SIG-M5 (cell line): ENCODE measurements around the gene R3HDM2.
"Not testable (repeated sequence)": the region's sequence is repeated elsewhere in the genome, so short reads cannot be mapped to it uniquely, and the experiment has no call there.

Experiments used
- DNase-seq: peaks from one replicate; lab custom pipeline; 2025; lab: John Stamatoyannopoulos, UW

Gene R3HDM2

DNA sequence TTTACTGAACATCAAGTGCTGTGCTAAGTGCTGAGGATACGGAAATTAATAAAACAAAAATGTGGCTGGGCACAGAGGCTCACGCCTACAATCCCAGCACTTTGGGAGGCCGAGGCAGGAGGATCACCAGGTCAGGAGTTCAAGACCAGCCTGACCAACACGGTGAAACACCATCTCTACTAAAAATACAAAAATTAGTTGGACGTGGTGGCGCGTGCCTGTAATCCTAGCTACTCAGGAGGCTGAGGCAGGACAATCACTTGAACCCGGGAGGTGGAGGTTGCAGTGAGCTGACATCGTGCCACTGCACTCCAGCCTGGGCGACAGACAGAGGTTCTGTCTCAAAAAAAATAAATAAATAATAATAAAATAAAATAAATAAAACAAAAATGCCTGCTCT lies 3.9 kb downstream of the R3HDM2 start:
- DNase-seq, result not testable (repeated sequence)

DNA sequence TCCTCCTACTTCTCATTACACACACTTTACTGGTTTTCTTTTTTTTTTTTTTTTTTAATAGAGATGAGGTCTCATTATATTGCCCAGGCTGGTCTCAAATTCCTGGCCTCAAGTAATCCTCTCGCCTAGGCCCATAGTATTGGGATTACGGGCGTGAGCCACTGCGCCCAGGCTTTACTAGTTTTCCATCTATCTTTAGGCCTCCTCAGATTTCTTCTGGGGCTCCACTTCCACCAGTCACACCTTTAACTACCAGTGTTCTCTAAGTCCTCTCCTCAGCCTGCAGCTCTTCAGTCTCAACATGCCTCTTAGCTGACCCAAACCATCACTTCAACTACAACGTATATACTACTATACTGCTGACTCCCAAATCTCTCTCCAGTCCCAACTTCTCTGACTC lies 10.4 kb downstream of the R3HDM2 start:
- no peak for DNase-seq

DNA sequence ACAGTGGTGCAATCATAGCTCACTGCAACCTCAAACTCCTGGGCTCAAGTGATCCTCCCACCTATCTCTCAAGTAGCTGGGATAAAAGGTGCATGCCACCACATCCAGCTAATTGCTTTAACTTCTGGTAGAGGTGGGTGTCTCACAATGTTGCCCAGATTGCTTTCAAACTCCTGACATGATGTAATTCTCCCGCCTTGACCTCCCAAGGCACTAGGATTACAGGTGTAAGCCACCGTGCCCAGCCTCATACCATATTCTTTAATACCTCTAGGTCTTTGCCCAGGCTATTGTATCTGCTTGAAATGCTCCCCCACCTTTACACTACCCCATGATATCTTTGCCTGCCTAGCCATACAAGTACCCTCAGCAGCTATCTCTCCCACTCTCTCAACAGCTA lies 11.3 kb downstream of the R3HDM2 start:
- no peak for DNase-seq

DNA sequence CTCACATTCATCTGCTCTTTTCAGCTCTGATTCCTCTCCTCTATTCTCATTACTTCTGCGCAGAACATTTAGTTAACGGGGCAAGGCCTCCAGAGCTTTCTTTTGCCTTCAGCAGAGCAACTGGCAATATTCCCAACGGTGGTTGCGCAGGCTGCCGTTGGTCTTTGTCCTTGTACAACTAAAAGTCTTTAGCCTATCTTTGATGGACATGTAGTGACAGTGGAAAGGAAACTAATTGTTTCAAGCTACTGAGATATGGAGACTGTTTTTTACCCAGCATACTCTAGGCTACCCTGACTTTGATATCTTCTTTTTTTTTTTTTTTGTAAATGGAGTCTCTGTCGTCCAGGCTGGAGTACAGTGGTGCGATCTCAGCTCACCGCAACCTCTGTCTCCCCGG lies 12.6 kb downstream of the R3HDM2 start:
- DNase-seq, result no peak

DNA sequence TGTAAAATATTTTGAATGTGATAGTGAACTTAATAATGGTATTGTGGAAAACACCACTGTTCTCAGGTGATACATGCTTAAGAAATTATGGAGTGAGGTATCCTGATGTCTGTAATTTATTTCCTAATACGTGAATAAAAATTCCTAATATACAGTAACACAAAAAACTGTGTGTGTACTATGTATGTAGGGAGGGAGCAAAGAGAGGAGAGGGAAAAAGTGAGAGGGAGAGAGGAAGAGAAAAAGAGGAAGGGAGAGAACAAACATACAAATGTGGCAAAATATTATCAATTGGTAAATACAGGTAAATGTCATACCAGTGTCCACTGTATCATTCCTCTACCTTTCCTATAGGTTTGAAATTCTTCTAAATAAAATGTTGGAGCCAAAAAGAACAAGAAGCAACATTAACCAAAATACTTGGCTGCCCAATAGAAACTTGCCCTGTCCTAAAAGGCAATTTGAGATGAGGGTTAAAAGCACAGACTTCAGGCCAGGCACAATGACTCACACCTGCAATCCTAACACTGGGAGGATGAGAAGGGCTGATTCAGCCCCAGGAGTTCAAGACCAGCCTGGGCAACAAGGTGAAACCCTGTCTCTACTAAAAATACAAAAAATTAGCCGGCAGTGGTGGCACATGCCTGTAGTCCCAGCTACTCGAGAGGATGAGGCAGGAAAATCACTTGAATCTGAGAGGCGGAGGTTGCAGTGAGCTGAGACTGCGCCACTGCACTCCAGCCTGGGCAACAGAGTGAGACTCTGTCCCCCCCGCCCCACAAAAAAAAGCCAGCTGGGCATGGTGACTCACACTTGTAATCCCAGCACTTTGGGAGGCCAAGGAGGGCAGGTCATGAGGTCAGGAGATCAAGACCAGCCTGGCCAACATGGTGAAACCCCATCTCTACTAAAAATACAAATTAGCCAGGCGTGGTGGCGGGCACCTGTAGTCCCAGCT lies 14.5 kb downstream of the R3HDM2 start:
- no peak for DNase-seq

DNA sequence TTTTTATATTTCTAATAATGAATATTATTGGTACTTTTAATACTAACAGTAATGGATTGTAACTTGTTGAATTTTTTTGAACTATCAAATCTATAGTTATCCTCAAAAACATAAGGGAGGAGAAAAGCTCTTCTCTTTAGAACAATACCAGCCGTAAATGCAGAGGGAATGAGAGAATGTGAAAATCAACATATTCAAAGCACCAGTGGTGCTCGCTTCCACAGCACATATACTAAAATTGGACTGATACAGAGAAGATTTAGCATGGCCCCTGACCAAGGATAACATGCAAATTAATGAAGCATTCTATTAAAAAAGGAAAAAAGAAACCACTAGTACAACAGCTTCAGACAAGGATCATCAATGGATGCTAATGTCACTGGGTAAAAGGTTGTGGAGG lies 15.8 kb downstream of the R3HDM2 start:
- no peak for DNase-seq

DNA sequence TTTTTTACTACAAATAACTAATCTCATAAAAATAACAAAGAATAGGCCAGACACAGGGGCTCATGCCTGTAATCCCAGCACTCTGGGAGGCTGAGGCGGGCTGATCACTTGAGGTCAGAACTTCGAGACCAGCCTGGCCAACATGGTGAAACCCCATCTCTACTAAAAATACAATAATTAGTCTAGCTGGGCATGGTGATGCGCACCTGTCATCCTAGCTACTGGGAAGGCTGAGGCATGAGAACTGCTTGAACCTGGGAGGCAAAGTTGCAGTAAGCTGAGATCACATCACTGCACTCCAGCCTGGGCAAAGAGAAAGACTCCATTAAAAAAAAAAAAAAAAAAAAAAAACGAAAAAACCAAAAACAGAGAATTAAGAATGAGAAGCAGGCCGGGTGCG lies 16.7 kb downstream of the R3HDM2 start:
- not testable (repeated sequence) for DNase-seq

DNA sequence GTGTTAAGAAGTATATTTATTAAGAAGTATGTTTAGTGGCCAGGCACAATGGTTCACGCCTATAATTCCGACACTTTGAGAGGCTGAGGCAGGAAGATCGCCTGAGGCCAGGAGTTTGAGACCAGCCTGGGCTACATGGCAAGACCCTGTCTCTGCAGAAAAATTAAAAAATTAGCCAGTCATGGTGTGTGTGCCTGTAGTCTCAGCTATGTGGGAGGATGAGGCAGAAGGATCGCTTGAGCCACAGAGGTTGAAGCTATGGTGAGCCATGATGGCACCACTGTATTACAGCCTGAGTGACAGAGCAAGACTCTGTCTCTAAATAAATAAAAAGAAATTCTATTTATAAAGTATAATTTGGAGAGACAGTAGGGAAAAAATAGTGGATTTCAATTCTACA lies 20.3 kb downstream of the R3HDM2 start:
- no peak for DNase-seq

DNA sequence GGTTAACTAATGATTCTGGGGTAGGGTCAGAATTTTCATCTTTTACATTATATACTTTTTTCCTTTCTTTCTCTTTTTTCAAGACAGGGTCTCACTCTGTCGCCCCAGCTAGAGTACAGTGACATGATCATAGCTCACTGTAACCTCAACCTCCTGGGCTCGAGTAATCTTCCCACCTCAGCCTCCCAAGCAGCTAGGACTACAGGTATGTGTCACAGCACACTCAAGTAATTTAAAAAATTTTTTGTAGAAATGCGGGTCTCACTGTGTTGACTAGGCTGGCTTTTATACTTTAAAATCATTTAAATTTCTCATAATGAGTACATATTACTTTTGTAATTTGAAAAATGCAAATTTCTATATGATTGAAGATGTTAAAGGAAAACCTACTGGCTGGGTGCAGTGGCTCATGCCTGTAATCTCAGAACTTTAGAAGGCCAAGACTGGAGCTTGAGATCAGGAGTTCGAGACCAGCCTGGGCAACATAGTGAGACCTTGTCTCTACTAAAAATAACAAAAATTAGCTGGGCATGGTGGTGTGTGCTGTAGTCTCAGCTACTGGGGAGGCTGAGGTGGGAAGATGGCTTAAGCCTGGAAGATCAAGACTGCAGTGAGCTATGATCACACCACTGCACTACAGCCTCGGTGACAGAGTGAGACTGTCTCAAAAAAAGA lies 25.7 kb downstream of the R3HDM2 start:
- no peak for DNase-seq

DNA sequence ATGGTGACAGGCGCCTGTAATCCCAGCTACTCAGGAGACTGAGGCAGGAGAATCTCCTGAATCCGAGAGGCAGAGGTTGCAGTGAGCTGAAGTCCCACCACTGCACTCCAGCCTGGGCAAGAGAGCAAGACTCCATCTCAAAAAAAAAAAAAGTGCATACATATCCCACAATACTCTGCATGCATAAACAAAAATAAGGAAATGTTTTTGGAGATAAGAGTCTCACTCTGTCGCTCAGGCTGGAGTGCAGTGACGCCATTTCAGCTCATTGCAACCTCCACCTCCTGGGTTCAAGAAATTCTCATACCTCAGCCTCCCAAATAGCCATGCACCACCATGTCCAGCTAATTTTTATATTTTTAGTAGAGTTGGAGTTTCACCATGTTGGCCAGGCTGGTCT lies 28.7 kb downstream of the R3HDM2 start:
- not testable (repeated sequence) for DNase-seq

DNA sequence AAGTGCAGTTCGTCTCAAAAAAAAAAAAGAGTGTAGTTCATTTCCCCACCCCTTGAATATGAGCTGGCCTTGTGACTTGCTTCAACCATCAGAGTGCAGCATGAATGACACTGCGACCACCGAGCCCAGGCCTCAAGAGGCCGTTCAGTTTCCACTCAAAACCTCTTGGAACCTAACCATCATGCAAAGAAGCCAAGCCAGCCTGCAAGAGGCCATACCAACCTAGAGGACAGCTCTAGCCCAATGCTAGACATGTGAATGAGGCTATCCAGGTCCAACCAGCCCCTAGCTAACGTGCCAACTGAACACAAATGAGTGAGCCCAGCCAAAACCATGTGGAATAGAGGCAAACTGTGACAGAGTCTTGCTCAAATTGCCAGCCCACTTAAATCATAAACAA lies 29.7 kb downstream of the R3HDM2 start:
- no peak for DNase-seq

DNA sequence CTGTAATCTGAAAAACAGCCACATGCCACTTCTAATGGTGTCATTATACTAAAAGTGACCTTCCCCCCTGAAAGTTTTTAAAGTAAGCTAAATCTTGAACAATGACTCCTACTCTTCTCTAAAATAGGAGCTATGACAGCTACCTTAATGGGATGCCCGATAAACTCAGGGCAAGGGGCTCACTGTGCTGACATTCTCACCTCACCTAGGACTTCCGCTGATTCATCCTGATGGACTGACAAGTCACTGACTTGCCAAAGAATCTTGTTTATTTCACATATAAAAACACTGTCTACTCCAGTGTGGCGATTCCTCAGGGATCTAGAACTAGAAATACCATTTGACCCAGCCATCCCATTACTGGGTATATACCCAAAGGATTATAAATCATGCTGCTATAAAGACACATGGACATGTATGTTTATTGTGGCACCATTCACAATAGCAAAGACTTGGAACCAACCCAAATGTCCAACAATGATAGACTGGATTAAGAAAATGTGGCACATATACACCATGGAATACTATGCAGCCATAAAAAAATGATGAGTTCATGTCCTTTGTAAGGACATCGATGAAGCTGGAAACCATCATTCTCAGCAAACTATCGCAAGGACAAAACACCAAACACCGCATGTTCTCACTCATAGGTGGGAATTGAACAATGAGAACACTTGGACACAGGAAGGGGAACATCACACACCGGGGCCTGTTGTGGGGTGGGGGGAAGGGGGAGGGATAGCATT lies 31.0 kb downstream of the R3HDM2 start:
- DNase-seq, result not testable (repeated sequence)

DNA sequence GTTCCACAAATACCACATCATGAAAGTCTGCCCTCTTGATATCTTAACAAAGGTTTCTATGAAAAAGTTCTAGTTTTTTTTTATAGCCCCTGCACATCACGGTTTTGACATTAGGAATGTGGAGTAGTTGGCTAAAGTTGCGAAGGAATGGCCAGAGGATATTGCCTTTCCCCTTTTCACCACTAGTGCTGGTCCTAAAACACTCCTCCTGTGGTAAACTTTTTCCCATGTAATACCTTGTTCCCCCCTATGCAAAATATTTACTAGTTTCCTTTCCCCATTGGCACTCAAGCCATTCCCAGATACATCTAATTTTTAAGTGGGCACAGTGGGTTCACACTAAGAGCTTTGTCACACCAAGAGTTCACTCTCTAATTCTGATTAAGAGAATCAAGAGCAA lies 33.4 kb downstream of the R3HDM2 start:
- DNase-seq, result no peak

DNA sequence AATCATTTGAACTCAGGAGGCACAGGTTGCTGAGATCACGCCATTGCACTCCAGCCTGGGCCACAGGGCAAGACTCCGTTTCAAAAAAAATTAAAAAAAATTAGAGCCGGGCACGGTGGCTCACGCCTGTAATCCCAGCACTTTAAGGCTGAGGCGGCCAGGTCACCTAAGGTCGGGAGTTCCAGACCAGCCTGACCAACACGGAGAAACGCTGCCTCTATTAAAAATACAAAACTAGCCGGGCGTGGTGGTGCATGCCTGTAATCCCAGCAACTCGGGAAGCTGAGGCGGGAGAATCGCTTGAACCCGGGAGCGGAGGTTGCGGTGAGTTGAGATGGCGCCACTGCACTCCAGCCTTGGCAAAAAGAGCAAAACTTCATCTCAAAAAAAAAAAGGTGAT lies 35.7 kb downstream of the R3HDM2 start:
- DNase-seq, result no peak

DNA sequence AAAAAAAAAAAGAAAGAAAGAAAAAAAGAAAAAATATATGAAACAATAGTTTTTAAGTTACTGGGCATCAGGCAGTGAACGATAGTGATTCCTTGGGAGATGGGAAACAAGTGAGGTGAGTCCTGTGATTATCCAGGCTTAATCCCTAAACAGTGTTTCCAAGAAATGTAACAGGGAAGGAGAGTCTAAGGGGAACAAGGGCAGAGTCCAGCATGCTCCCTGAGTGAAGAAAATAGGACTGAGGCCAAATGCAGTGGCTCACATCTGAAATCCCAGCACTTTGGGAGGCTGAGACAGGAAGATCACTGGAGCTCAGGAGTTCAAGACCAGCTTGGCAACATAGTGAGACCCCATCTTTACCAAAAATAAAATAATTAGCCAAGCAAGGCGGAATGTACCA lies 40.7 kb downstream of the R3HDM2 start:
- DNase-seq, result no peak

DNA sequence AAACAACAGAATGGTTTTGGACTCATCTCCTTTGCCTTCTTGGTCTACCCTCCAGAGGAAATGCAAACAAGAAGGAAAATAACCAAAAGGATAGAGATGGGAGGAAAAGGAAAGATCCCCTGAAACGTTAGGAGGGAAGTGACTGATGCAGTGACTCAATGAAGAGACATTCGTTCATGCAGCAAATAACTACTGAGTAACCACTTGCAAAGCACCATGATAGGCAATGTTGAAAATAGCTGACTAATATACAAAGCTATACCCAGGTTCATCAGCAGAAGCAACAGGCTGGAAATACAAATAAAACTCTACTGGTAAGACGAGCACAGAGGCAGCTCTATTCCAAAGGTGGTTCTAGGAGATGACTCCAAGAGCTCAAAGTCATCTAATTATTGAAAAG lies 41.8 kb downstream of the R3HDM2 start:
- DNase-seq, result no peak

DNA sequence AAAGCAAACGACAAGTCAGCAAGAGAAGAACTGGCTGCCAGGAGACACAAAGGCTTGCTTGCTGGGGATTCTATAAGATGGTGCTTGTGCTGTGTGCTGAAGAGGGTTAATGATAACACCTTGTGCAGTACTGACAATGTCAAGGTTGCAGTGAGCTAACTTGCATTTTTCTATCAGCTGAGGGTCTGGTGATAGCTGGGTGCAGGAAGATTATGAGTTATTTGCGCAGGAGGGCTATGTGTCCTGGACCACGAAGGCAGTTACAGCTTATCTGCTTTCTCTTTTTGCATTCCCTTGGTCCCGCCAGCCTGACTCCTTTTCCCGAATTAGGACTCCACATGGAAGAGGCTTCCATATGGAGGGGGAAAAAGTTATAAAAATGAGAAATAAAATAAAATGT lies 42.4 kb downstream of the R3HDM2 start:
- DNase-seq, result no peak

DNA sequence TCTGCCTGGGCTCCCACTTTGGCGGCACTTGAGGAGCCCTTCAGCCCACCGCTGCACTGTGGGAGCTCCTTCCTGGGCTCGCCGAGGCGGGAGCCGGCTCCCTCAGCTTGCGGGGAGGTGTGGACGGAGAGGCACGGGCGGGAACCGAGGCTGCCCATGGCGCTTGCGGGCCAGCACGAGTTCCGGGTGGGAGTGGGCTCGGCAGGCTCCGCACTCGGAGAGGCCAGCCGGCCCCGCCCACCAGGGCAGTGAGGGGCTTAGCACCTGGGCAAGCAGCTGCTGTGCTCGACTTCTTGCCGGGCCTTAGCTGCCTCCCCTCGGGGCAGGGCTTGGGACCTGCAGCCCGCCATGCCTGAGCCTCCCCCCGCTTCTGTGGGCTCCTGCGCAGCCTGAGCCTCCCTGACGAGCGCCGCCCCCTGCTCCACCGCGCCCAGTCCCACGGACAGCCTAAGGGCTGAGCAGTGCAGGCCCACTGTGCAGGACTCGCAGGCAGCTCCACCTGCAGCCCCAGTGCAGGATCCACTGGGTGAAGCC lies 44.6 kb downstream of the R3HDM2 start:
- DNase-seq, result no peak

DNA sequence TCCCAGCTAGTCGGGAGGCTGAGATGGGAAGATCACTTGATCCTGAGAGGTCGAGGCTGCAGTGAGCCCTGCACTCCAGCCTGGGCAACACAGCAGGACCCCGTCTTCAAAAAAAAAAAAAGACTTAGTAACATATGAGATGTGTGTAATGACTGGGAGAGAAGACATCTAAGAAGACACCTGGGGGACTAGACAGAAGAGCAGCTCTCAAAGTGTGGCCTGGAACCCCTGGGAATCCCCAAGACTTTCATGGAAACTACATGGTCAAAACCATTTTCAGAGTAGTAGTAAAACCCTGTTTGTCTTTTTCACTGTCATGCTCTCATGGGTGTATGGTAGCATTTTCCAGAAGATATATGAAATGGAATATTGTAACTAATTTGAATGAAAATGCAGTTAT lies 45.3 kb downstream of the R3HDM2 start:
- no peak for DNase-seq

DNA sequence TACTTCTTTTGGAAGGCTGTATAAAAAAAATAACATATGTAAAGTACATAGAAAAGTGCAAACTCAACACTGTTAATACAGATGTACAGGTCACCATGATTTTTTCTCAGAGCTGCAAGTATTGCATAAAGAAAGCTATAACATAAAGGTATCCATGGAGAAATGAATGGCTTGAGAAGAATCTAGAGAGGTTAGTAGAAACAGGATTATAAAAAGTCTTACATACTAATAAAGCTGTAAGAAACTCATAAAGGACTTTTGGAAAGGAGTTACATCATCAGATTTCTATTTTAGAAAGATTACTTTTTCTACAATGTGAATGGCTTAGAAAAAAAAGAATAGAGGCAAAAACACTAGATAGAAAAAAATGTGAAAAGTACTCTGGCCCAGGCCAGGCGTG lies 46.4 kb downstream of the R3HDM2 start:
- DNase-seq, result no peak

DNA sequence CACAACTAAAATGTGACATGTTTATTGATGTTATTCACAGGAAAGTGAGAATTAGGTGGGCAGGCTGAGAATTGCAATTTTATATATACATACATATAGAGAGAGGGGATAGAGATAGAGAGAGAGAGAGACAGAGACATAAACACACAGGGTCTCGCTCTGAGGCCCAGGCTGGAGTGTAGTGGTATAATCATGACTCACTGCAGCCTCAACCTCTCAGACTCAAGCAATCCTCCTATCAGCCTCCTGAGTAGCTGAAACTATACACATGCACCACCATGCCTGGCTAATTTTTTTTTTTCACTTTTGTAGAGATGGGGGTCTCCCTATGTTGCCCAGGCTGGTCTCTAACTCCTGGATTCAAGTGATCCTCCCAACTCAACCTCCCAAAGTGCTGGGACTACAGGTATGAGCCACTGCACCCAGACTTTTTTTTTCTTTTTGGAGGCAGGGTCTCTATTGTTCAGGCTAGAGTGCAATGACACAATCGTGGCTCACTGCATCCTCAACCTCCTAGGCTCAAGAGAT lies 49.1 kb downstream of the R3HDM2 start:
- no peak for DNase-seq

DNA sequence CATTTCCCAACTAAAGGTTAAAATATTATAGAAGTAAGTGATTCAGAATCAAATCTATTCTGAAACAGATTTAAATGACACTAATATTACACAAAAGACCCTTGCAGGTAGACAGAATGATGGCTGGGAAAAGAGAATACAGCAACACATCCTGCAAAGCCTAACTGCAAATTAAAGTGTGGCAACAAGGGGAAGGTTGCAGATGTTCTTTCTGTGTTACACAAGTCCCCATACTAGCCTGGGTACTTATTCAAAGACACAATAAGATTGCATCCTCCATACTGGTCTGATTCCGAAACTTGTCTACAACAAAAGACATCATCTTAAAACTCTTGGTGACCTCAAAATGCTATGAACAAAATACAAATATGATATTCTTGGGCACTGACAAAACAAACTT lies 50.5 kb downstream of the R3HDM2 start:
- DNase-seq, result no peak
